Activated T-cell treated with anti-CD3 and anti-CD28 coated beads, Interleukin-2, amount 50 U/mL, for 4 hours (primary cell): Measurements from ENCODE around the gene HDAC10. TPM values are rescaled to one million over a fixed set of nuclear protein-coding genes. Genes with fewer than 3 reads are reported as not detected.

Experiments
- ATAC-seq, 2 donors: fragments of 200-7000 bp; cut with Tn5 transposase; one replicate each; pipeline ENCODE4 v1.10.0; 2021
- DNase-seq: peaks from one replicate; pipeline ENCODE4 v3.0.0-alpha.2; 2020
- H3K27me3 Mint-ChIP-seq: one replicate; pipeline ENCODE4 v1.8.0; 2021; ENCODE audit warnings: low read depth, mixed read lengths
- H3K36me3 Mint-ChIP-seq: one replicate; pipeline ENCODE4 v1.8.0; 2022; ENCODE audit warnings: mixed read lengths; ENCODE audit not compliant: insufficient read depth
- H3K4me1 Mint-ChIP-seq: one replicate; pipeline ENCODE4 v1.8.0; 2021; ENCODE audit warnings: low read depth, mixed read lengths
- H3K4me3 Mint-ChIP-seq: one replicate; pipeline ENCODE4 v1.8.0; 2021; ENCODE audit warnings: mild to moderate bottlenecking, moderate library complexity, mixed read lengths
- H3K9me3 Mint-ChIP-seq: one replicate; pipeline ENCODE4 v1.8.0; 2021; ENCODE audit warnings: mixed read lengths
- total RNA-seq, 3 donors: library from RNA; stranded (reverse); gene quantifications; one replicate each; pipeline ENCODE4 v1.2.1, GENCODE V29; 2021

Gene HDAC10
- total RNA-seq = 10 to 100 TPM; 45.1 to 50.6 (median 48.2) TPM

GRCh38 chr22:50250555-50251476 is at the start of gene HDAC10:
Gene HDAC10 (minus strand): TSS chr22:50251265. CDS start chr22:50251032, 233 bp downstream.
- peak; percentile 70 for DNase-seq
- no peaks in the 10 kb centered on the region for H3K36me3 Mint-ChIP-seq
- no peaks in the 10 kb centered on the region for H3K9me3 Mint-ChIP-seq
- H3K4me1 Mint-ChIP-seq = peaks cover 20% of the 10 kb centered on the region
- peak within 1 kb of the TSS; percentile 78 for H3K4me3 Mint-ChIP-seq
- ATAC-seq = peak; percentile 84 to 87
- no peaks in the 10 kb centered on the region for H3K27me3 Mint-ChIP-seq

GRCh38 chr22:50300620-50301257 is 49.7 kb upstream of the HDAC10 start:
- DNase-seq (no peak), ATAC-seq (no peak)
- Mint-ChIP-seq H3K27me3 (peaks cover 17% of the 10 kb centered on the region), H3K9me3 (no peaks in the 10 kb centered on the region), H3K4me1 (peaks cover 2% of the 10 kb centered on the region), H3K4me3 (no peak overlapping the region), H3K36me3 (no peaks in the 10 kb centered on the region)

- Mint-ChIP-seq H3K27me3 (peaks cover 19% of the 10 kb centered on the region), H3K9me3 (no peaks in the 10 kb centered on the region), H3K36me3 (no peaks in the 10 kb centered on the region), H3K4me3 (no peak overlapping the region), H3K4me1 (peaks cover 2% of the 10 kb centered on the region)
- DNase-seq (no peak), ATAC-seq (peak in 1 of 2 donors; percentile 13)
These were observed 48.9 kb upstream of the HDAC10 start for GRCh38 chr22:50299785-50300619.

GRCh38 chr22:50298937-50299784 is 48.1 kb upstream of the HDAC10 start:
- ATAC-seq (no peak), DNase-seq (no peak)
- no peaks in the 10 kb centered on the region for H3K9me3 Mint-ChIP-seq
- H3K4me3 Mint-ChIP-seq = no peak overlapping the region
- H3K27me3 Mint-ChIP-seq = peaks cover 17% of the 10 kb centered on the region
- no peaks in the 10 kb centered on the region for H3K36me3 Mint-ChIP-seq
- peaks cover under 1% of the 10 kb centered on the region for H3K4me1 Mint-ChIP-seq

GRCh38 chr22:50298266-50298637 is 47.2 kb upstream of the HDAC10 start:
- no peak for DNase-seq
- Mint-ChIP-seq H3K4me1 (no peaks in the 10 kb centered on the region), H3K4me3 (no peak overlapping the region), H3K27me3 (peaks cover 14% of the 10 kb centered on the region), H3K9me3 (no peaks in the 10 kb centered on the region), H3K36me3 (no peaks in the 10 kb centered on the region)
- no peak for ATAC-seq

- Mint-ChIP-seq H3K4me1 (peaks cover 2% of the 10 kb centered on the region), H3K36me3 (no peaks in the 10 kb centered on the region), H3K9me3 (no peaks in the 10 kb centered on the region), H3K4me3 (no peak overlapping the region), H3K27me3 (peaks cover 15% of the 10 kb centered on the region)
- DNase-seq = no peak
- ATAC-seq = no peak
These were observed 46.6 kb upstream of the HDAC10 start for GRCh38 chr22:50297510-50298265.

GRCh38 chr22:50296658-50297490 is 45.8 kb upstream of the HDAC10 start:
- Mint-ChIP-seq H3K4me1 (peaks cover 5% of the 10 kb centered on the region), H3K4me3 (no peak overlapping the region), H3K9me3 (no peaks in the 10 kb centered on the region), H3K36me3 (no peaks in the 10 kb centered on the region), H3K27me3 (peaks cover 21% of the 10 kb centered on the region)
- DNase-seq (no peak), ATAC-seq (no peak)

- no peak for DNase-seq
- no peak overlapping the region for H3K4me3 Mint-ChIP-seq
- H3K4me1 Mint-ChIP-seq = peaks cover 5% of the 10 kb centered on the region
- no peak for ATAC-seq
- H3K36me3 Mint-ChIP-seq = no peaks in the 10 kb centered on the region
- no peaks in the 10 kb centered on the region for H3K9me3 Mint-ChIP-seq
- H3K27me3 Mint-ChIP-seq = peaks cover 27% of the 10 kb centered on the region
These were observed 43.2 kb upstream of the HDAC10 start for GRCh38 chr22:50294319-50294656.

GRCh38 chr22:50293441-50294318 is 42.6 kb upstream of the HDAC10 start:
- DNase-seq (no peak), ATAC-seq (peak in 1 of 2 donors; percentile 34)
- peaks cover 5% of the 10 kb centered on the region for H3K4me1 Mint-ChIP-seq
- H3K9me3 Mint-ChIP-seq = no peaks in the 10 kb centered on the region
- no peaks in the 10 kb centered on the region for H3K36me3 Mint-ChIP-seq
- H3K27me3 Mint-ChIP-seq = peaks cover 27% of the 10 kb centered on the region
- no peak overlapping the region for H3K4me3 Mint-ChIP-seq

GRCh38 chr22:50292643-50293440 is 41.8 kb upstream of the HDAC10 start:
- no peaks in the 10 kb centered on the region for H3K9me3 Mint-ChIP-seq
- no peaks in the 10 kb centered on the region for H3K36me3 Mint-ChIP-seq
- peaks cover 5% of the 10 kb centered on the region for H3K4me1 Mint-ChIP-seq
- H3K4me3 Mint-ChIP-seq = peak overlapping the region; percentile 16
- DNase-seq (no peak), ATAC-seq (peak in 1 of 2 donors; percentile 19)
- H3K27me3 Mint-ChIP-seq = peaks cover 26% of the 10 kb centered on the region

GRCh38 chr22:50289942-50290630 is 39.0 kb upstream of the HDAC10 start:
- no peak overlapping the region for H3K4me3 Mint-ChIP-seq
- no peak for DNase-seq
- ATAC-seq = no peak
- H3K36me3 Mint-ChIP-seq = no peaks in the 10 kb centered on the region
- no peaks in the 10 kb centered on the region for H3K9me3 Mint-ChIP-seq
- peaks cover 5% of the 10 kb centered on the region for H3K4me1 Mint-ChIP-seq
- peaks cover 19% of the 10 kb centered on the region for H3K27me3 Mint-ChIP-seq
